ENCODE measurements around the gene CFAP61. TPM values are rescaled to one million over a fixed set of nuclear protein-coding genes. Genes with fewer than 3 reads are reported as not detected.

Gene CFAP61
- total RNA-seq, 1 donor: not detected

DNA sequence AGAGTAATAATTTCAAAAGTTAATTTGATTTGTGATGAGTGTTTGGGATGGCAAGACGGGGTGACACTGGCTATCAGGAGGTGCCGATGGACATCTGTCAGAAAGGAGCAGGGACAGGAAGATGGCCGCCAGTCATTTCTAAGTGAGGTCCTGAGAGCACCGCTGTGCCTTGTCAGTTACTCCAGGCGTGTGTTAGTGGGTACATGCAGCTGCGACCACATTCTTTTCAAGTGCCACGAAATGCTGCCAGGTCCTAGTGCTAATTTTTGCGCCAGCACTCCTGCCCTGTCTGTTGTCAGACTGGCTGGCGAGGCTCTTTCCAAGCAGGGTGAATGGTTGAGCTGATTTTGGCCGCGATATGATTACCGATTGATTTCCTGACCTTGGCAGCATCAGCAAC is 251.0 kb downstream of the CFAP61 start:
- H3K4me1 ChIP-seq (ENCODE audit: insufficient read depth, low read length): no peaks in the 10 kb centered on the region
- no peaks in the 10 kb centered on the region for H3K36me3 ChIP-seq (ENCODE audit: insufficient read depth, low read length)
- H3K4me2 ChIP-seq (ENCODE audit: insufficient read depth, low read length): no peak overlapping the region
- no peaks in the 10 kb centered on the region for H3K27me3 ChIP-seq (ENCODE audit: insufficient read depth, low read length)
- no peaks in the 10 kb centered on the region for H4K20me1 ChIP-seq (ENCODE audit: insufficient read depth, low read length)
- no peak overlapping the region for H3K4me3 ChIP-seq (ENCODE audit: insufficient read depth, low read length)
- TF ChIP-seq CTCF (IDR thresholded peaks at IDR 0.05; ENCODE audit: extremely low read depth, low read depth, low read length): no peak
- DNase-seq (ENCODE audit: insufficient read length, low spot score, missing footprints): no peak
- no peak overlapping the region for H2AFZ ChIP-seq (ENCODE audit: low read length)
- no peak overlapping the region for H3K27ac ChIP-seq (ENCODE audit: low read depth, low read length)
- no peaks in the 10 kb centered on the region for H3K9me3 ChIP-seq (ENCODE audit: low read depth, low read length)
- no peaks in the 10 kb centered on the region for H3K79me2 ChIP-seq (ENCODE audit: insufficient read depth, low read length)

DNA sequence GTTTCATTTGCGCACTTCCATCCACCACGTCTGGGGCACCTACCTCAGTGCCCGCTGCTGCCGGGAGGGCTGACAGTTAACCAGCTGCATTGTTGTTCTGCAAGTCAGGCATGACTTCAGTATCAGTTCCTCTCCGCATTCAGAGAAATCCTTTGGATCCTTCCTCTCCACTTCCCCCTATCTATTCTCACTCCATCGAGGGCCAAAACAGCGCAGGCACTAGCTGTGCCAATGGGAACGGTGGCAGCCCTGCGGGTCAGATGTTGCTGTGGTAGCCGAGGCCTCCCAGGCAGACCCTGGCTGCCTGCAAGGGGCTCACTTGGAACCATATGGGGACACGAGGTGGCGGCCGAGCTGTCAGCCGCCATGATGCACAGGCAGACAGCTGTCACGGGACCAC is 251.4 kb downstream of the CFAP61 start:
- no peaks in the 10 kb centered on the region for H3K27me3 ChIP-seq (ENCODE audit: insufficient read depth, low read length)
- TF ChIP-seq CTCF (IDR thresholded peaks at IDR 0.05; ENCODE audit: extremely low read depth, low read depth, low read length): no peak
- no peak overlapping the region for H2AFZ ChIP-seq (ENCODE audit: low read length)
- no peaks in the 10 kb centered on the region for H3K9me3 ChIP-seq (ENCODE audit: low read depth, low read length)
- H3K27ac ChIP-seq (ENCODE audit: low read depth, low read length): no peak overlapping the region
- H3K36me3 ChIP-seq (ENCODE audit: insufficient read depth, low read length): no peaks in the 10 kb centered on the region
- no peaks in the 10 kb centered on the region for H3K4me1 ChIP-seq (ENCODE audit: insufficient read depth, low read length)
- DNase-seq (ENCODE audit: insufficient read length, low spot score, missing footprints): no peak
- no peaks in the 10 kb centered on the region for H4K20me1 ChIP-seq (ENCODE audit: insufficient read depth, low read length)
- H3K4me3 ChIP-seq (ENCODE audit: insufficient read depth, low read length): no peak overlapping the region
- no peaks in the 10 kb centered on the region for H3K79me2 ChIP-seq (ENCODE audit: insufficient read depth, low read length)
- no peak overlapping the region for H3K4me2 ChIP-seq (ENCODE audit: insufficient read depth, low read length)

DNA sequence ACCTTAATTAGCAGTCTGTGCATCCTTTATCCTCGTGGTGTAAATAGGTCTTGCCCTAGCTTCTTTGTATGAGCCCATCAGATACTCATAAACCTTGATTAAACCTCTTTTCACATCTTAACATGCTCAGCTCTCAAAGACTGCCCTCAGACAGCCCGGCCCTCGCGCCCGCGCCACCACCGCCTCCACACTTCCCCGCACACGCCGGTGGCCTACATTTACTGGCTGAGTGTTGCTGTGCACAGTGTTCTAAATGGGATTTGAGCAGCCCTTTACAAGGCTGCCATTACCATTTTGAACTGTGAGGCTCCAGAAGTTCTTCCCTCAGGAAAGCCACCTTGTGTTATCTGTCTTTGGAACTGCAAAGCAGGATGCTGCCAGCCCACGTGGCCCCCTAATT is 252.6 kb downstream of the CFAP61 start:
- Histone ChIP-seq H3K4me3 (ENCODE audit: insufficient read depth, low read length) (no peak overlapping the region), H3K36me3 (ENCODE audit: insufficient read depth, low read length) (no peaks in the 10 kb centered on the region), H4K20me1 (ENCODE audit: insufficient read depth, low read length) (no peaks in the 10 kb centered on the region), H3K9me3 (ENCODE audit: low read depth, low read length) (no peaks in the 10 kb centered on the region), H3K27ac (ENCODE audit: low read depth, low read length) (no peak overlapping the region), H3K4me1 (ENCODE audit: insufficient read depth, low read length) (no peaks in the 10 kb centered on the region), H2AFZ (ENCODE audit: low read length) (no peak overlapping the region), H3K4me2 (ENCODE audit: insufficient read depth, low read length) (no peak overlapping the region), H3K79me2 (ENCODE audit: insufficient read depth, low read length) (no peaks in the 10 kb centered on the region), H3K27me3 (ENCODE audit: insufficient read depth, low read length) (no peaks in the 10 kb centered on the region)
- TF ChIP-seq CTCF (IDR thresholded peaks at IDR 0.05; ENCODE audit: extremely low read depth, low read depth, low read length): no peak
- no peak for DNase-seq (ENCODE audit: insufficient read length, low spot score, missing footprints)

DNA sequence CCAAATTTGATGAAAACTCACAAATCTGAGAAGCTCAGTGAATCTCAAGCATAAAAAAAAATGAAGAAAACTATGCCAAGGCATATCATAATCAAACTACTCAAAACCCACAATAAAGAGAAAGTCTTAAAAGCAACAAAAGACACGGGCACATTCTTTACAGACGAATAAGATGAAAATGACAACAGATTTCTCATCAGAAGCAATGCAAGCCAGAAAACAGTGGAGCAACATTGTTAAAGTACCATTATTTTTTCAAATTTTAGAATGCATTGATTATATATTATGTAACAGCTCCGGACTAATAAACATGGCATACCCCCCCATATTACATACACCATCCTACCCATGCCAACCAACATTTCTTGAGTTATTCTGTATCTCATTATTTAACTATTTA is 260.2 kb downstream of the CFAP61 start:
- no peaks in the 10 kb centered on the region for H3K27me3 ChIP-seq (ENCODE audit: insufficient read depth, low read length)
- H2AFZ ChIP-seq (ENCODE audit: low read length): no peak overlapping the region
- no peaks in the 10 kb centered on the region for H3K4me1 ChIP-seq (ENCODE audit: insufficient read depth, low read length)
- TF ChIP-seq CTCF (IDR thresholded peaks at IDR 0.05; ENCODE audit: extremely low read depth, low read depth, low read length): no peak
- H3K9me3 ChIP-seq (ENCODE audit: low read depth, low read length): no peaks in the 10 kb centered on the region
- no peak overlapping the region for H3K27ac ChIP-seq (ENCODE audit: low read depth, low read length)
- H3K79me2 ChIP-seq (ENCODE audit: insufficient read depth, low read length): no peaks in the 10 kb centered on the region
- no peak for DNase-seq (ENCODE audit: insufficient read length, low spot score, missing footprints)
- H3K4me3 ChIP-seq (ENCODE audit: insufficient read depth, low read length): no peak overlapping the region
- no peak overlapping the region for H3K4me2 ChIP-seq (ENCODE audit: insufficient read depth, low read length)
- H4K20me1 ChIP-seq (ENCODE audit: insufficient read depth, low read length): no peaks in the 10 kb centered on the region
- H3K36me3 ChIP-seq (ENCODE audit: insufficient read depth, low read length): no peaks in the 10 kb centered on the region

Data from osteoblast (primary cell).